ENCODE results near the gene TMEM72. TPM values are rescaled to one million over a fixed set of nuclear protein-coding genes. Genes with fewer than 3 reads are reported as not detected.

TMEM72 gene
- total RNA-seq, 1 donor from 2014 or later = not detected

- H3K4me3 Mint-ChIP-seq (ENCODE audit: unreplicated experiment) = no peak overlapping the region
- no peaks in the 10 kb centered on the region for H4K20me1 ChIP-seq (ENCODE audit: insufficient read depth, low read length)
- TF ChIP-seq EZH2 (IDR thresholded peaks at IDR 0.05; ENCODE audit: insufficient read depth, low read length) = no peak
- TF ChIP-seq CTCF (IDR thresholded peaks at IDR 0.05; ENCODE audit: insufficient read depth, low read depth, low read length) = no peak
- no peak overlapping the region for H3K27ac ChIP-seq (ENCODE audit: low read depth, low read length)
- no peaks in the 10 kb centered on the region for H3K27me3 Mint-ChIP-seq (ENCODE audit: low read depth, unreplicated experiment)
- H3K9me3 Mint-ChIP-seq (ENCODE audit: unreplicated experiment) = peaks cover 11% of the 10 kb centered on the region
- H2AFZ ChIP-seq (ENCODE audit: low read depth, low read length) = no peak overlapping the region
- peaks cover 5% of the 10 kb centered on the region for H3K4me1 ChIP-seq (ENCODE audit: insufficient read depth, low read length)
- H3K9me3 ChIP-seq (ENCODE audit: insufficient read depth, low read depth, low read length) = no peaks in the 10 kb centered on the region
- H3K4me3 ChIP-seq (ENCODE audit: insufficient read depth, low read depth, low read length) = no peak overlapping the region
- no peaks in the 10 kb centered on the region for H3K36me3 ChIP-seq (ENCODE audit: insufficient read depth, low read length)
- no peak overlapping the region for H3K4me2 ChIP-seq (ENCODE audit: low read length)
- H3K36me3 Mint-ChIP-seq (ENCODE audit: low read depth, unreplicated experiment) = peaks cover 2% of the 10 kb centered on the region
- no peak overlapping the region for H3K9ac ChIP-seq (ENCODE audit: low read length)
- no peaks in the 10 kb centered on the region for H3K79me2 ChIP-seq (ENCODE audit: insufficient read depth, low read length)
- no peak for DNase-seq (ENCODE audit: low read depth)
- no peak overlapping the region for H3K27ac Mint-ChIP-seq (ENCODE audit: unreplicated experiment)
- peaks cover 56% of the 10 kb centered on the region for H3K4me1 Mint-ChIP-seq (ENCODE audit: low read depth, unreplicated experiment)
- H3K27me3 ChIP-seq (ENCODE audit: insufficient read depth, low read length) = no peaks in the 10 kb centered on the region
- FAIRE-seq = no peak
Observed at GRCh38 chr10:44949127-44949802, 38.1 kb downstream of the TMEM72 start.

- Histone ChIP-seq H3K4me1 (ENCODE audit: insufficient read depth, low read length) (peaks cover 5% of the 10 kb centered on the region), H2AFZ (ENCODE audit: low read depth, low read length) (no peak overlapping the region), H3K27me3 (ENCODE audit: insufficient read depth, low read length) (no peaks in the 10 kb centered on the region), H3K79me2 (ENCODE audit: insufficient read depth, low read length) (no peaks in the 10 kb centered on the region), H3K9ac (ENCODE audit: low read length) (no peak overlapping the region), H3K4me3 (ENCODE audit: insufficient read depth, low read depth, low read length) (no peak overlapping the region), H3K36me3 (ENCODE audit: insufficient read depth, low read length) (no peaks in the 10 kb centered on the region), H4K20me1 (ENCODE audit: insufficient read depth, low read length) (no peaks in the 10 kb centered on the region), H3K4me2 (ENCODE audit: low read length) (no peak overlapping the region), H3K9me3 (ENCODE audit: insufficient read depth, low read depth, low read length) (no peaks in the 10 kb centered on the region), H3K27ac (ENCODE audit: low read depth, low read length) (no peak overlapping the region)
- Mint-ChIP-seq H3K4me3 (ENCODE audit: unreplicated experiment) (no peak overlapping the region), H3K36me3 (ENCODE audit: low read depth, unreplicated experiment) (no peaks in the 10 kb centered on the region), H3K4me1 (ENCODE audit: low read depth, unreplicated experiment) (peaks cover 56% of the 10 kb centered on the region), H3K9me3 (ENCODE audit: unreplicated experiment) (peaks cover 6% of the 10 kb centered on the region), H3K27me3 (ENCODE audit: low read depth, unreplicated experiment) (no peaks in the 10 kb centered on the region), H3K27ac (ENCODE audit: unreplicated experiment) (no peak overlapping the region)
- no peak for TF ChIP-seq EZH2 (IDR thresholded peaks at IDR 0.05; ENCODE audit: insufficient read depth, low read length)
- no peak for TF ChIP-seq CTCF (IDR thresholded peaks at IDR 0.05; ENCODE audit: insufficient read depth, low read depth, low read length)
- FAIRE-seq = no peak
- DNase-seq (ENCODE audit: low read depth) = no peak
Observed at GRCh38 chr10:44949915-44950314, 38.8 kb downstream of the TMEM72 start.
